ENCODE results near the gene PPIL3.

Gene PPIL3

DNA sequence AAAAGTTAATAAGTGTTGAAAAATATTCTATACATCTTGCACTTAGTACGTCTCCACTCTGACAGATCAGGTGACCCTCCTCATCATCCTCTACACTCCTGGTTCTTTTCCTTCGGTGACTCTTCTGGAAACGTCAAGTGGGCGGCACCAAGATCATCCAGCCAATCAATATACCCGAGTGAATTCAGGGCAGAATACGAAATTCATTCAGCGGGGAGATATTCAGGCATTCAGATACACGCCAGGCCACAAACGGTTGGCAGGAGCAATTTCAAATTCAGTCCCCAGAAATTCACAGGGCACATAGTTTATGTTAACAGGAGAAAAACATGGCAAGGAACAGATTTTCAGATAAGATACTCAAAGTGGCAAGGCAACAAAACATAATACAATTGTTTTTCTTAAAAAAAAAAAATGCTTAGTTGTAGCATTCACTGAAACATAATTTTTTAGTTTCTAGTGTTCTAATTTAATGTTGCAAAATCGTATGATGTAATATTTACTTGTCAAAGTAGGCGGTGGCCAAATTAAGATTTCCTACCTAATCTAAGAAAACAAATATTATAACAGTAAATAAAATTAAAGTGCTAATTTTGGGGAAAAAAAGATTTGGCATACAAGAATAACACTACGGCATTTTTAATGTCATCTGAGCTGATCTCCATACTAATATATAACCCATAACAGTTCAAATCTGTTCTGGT lies 28.6 kb downstream of the PPIL3 start:
- DNase-seq (ENCODE audit: low read depth), result no peak

DNA sequence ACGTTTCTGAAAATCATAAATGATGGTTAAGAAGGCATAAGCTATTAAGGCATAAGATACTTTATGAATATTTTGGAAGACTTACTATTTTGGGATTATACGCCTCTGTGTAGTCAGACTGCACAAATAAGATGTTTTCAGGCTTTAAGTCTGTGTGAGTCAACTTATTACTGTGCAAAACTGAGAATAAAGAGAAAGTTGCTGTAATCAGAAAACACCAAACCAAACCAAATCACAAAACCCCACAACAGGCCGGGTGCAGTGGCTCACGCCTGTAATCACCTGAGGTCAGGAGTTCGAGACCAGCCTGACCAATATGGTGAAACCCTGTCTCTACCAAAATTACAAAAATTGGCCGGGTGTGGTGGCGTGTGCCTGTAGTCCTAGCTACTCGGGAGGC lies 32.1 kb downstream of the PPIL3 start:
- DNase-seq (ENCODE audit: low read depth), result no peak

DNA sequence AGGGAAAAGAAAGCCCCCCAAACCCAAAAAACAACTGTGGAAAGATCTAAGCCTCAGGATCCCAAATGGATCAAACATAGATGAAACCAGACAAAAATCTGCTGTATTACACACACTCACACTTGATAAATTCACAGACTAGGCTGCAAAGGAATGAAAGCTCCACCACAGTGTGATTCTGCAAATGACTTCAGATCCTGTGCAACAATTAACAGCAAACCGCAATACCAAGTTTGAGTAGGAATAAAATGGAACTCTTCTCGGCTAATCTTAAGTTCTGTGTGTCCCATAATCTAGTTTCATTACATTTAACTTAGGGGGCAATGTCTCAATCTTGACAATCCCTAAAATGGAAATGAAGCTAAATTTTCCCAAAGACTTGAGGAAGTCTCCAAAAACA lies 36.3 kb downstream of the PPIL3 start:
- no peak for DNase-seq (ENCODE audit: low read depth)

DNA sequence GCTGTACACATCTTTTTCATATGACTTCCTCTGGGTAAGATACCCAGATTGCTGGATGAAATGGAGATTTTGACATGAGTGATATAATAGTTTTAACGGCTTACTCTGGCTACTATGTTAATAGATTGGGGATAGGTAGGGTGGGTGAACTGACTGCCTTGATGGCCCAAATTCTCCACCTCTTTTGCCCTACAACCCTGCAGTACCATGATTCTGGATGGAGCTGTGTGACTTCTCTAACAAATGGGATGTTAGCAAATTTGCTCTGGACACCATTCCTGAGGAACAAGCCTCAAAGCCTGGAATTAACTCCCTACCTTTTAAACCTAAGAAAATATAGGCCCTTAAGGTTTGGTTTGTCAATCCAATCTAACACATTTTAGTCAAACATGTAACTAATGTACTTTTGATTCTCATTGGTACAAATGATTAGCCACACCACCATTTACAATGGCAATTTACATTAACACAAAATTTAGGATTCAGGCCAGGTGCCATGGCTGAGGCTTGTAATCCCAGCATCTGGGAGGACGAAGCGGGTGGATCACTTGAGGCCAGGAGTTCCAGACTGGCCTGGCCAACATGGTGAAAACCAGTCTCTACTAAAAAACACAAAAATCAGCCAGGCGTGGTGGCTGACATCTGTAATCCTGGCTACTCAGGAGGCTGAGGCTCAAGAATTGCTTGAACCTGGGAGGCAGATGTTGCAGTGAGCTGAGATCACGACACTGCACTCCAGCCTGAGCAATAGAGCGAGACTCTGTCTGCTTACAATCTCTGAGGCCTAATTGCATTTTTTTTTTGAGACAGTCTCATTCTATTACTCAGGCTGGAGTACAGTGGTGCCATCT lies 37.3 kb downstream of the PPIL3 start:
- DNase-seq (ENCODE audit: low read depth), result no peak

DNA sequence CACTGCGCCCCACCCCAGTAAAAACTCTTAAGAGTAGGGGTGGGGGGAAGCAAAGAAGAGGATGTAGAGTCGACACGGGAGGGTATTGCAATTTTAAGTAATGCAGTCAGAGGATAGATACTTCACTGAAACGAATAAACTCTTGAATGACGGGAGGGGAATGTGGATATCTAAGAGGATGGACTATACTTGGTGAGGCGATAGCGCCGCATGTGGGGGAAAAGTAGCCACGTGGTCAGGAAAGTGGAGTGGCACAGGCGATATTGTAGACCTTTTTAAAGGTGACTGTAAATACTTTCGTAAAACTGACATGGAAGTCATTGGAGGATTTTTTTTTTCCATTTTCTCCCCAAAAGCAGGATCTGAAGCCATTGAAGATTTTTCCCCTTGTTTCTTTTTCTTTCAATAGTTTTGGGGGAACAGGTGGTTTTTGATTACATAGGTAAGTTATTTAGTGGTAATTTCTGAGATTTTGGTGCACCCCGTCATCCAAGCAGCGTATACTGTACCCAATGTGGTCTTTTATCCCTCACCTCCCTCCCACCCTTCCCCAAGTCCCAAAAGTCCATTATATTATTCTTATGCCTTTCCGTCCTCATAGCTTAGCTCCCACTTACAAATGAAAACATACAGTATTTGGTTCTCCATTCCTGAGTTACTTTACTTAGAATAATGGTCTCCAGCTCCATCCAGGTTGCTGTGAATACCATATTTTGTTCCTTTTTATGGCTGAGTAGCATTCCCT lies 38.2 kb downstream of the PPIL3 start:
- DNase-seq (ENCODE audit: low read depth), result no peak

DNA sequence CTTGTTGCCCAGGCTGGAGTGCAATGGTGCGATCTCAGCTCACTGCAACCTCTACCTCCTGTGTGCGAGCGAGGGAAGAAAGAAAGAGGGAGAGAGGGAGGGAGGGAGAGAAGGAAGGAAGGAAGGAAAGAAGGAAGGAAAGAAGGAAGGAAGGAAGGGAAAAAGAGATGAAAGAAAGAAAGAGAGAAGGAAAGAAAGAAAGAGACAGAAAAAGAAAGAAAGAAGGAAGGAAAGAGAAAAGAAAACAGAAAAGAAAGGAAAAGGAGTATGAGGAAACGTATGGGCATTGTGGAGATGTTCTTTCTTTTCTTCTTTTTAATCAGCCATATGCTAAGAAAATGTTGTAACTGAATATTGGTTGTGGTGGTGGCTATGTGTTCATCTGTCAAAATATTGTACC lies 40.9 kb downstream of the PPIL3 start:
- DNase-seq (ENCODE audit: low read depth), result no peak

DNA sequence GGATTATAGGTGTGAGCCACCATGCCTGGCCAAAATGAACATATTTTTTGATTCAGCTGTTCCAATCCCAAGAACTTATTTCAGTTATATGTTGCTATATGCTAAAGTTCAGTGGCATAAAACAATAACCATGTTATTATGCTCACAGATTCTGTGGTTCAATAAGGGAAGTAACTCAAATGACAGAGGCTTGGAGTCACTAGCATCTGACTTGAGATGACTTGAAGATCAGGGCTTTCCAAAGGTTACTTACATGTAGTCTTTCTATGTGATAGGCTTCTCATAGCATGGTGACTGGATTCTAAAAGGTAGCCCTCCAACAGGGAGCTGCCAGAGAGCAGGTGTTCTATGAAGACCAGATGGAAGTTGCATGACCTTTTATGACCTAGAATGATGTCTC lies 41.6 kb downstream of the PPIL3 start:
- no peak for DNase-seq (ENCODE audit: low read depth)

DNA sequence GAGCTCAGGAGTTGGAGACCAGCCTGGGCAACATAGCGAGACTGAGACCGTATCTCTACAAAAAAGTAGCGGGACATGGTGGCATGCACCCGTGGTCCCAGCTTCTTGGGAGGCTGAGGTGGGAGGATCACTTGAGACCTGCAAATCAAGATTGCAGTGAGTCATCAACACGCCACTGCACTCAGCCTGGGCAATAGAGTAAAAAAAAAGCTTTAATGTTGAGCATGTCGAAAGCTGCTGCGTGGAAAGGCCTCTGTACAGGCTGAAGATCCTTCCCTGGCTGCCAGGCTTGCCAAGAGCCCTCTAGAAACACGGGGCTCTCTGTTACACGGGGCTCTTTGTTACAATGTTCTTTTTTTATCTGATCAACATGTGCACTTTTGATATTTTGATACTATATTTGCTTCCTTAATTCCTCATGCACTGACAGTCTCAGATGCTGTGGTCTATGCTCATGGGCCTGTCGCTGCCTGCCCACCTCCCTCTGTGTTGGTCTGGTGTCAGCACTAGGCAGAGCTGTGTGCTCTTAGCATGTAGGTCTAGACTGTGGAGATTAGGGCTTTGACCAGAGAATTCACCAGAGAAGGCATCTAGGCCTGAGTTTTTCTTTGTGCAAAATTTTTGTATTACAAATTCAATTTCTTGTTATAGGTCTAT lies 43.1 kb downstream of the PPIL3 start:
- DNase-seq (ENCODE audit: low read depth), result no peak

DNA sequence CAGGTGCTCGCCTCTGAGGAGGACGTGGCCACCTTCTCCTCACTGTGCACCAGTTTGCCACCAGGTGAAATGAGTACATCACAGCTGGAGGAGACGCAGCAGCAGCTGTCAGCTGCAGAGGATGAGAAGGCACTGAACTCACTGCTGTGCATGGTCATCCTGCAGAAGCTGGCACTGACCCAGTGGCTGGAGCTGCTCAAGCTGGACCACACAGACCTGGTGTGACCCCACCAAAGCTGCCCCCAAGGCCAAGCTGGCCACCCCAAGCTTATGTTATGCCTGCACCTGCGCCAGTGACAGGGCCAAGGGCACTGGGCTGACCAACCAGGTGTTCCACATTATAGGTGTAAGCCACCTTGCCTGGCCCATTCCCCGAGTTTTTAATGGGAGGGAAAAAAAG lies 43.7 kb downstream of the PPIL3 start:
- no peak for DNase-seq (ENCODE audit: low read depth)

- DNase-seq (ENCODE audit: low read depth), result no peak
Measured at GRCh38 chr2:200843993-200844948, 44.6 kb downstream of the PPIL3 start.

DNA sequence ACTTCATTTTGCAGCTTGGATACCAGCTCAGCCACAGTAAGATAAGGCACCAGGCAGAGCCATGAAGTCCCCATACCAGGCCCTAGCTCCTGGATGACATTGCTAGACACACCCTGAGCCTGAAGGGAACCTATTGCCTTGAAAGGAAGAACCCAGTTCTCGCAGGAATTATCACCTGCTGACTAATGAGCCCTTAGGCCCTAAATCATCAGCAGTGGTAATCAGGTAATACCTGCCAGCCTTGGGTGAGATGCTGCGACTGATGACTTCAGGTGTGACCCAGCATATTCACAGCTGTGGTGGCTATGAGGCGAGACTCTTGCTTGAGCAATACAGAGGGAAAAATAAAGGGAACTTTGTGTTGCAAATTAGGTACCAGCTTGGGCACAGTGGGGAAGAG lies 49.4 kb downstream of the PPIL3 start:
- DNase-seq (ENCODE audit: low read depth), result no peak

DNA sequence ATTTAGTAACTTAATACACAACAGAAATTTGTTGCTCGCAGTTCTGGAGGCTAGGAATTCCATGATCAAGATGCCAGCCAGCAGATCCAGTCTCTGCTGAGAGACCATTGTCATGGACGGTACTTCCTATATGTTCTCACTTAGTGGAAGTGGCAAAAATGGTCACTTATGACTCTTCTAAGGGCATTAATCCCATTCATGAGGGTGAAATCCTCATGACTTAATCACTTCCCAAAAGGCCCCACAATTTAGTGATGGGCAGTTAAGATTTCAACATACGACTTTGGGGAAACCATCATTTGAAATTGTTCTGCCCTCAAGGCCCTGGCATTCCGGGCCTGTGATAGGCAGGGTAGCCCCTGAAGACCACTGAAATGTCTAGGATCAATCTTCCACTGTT lies 54.2 kb downstream of the PPIL3 start:
- DNase-seq (ENCODE audit: low read depth), result no peak

DNA sequence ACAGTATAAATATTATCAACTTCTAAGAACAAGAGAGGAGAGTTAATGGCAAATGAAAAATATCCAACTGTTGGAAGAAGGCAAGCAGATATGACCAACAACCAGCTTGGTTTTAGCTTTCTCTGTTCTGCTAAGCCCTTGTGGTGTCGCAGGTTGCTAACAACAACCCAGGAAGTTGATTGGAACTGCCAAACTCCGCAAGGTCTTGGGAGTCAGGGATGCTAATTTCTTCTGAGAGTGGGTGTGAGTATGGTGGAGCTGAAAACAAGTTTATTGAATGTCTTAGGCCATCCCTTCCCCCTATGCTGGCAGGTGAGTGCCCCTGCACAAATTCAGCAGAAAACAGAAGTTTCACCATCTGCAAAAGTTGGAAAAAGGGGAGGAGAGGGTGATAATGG lies 59.6 kb downstream of the PPIL3 start:
- no peak for DNase-seq (ENCODE audit: low read depth)

DNA sequence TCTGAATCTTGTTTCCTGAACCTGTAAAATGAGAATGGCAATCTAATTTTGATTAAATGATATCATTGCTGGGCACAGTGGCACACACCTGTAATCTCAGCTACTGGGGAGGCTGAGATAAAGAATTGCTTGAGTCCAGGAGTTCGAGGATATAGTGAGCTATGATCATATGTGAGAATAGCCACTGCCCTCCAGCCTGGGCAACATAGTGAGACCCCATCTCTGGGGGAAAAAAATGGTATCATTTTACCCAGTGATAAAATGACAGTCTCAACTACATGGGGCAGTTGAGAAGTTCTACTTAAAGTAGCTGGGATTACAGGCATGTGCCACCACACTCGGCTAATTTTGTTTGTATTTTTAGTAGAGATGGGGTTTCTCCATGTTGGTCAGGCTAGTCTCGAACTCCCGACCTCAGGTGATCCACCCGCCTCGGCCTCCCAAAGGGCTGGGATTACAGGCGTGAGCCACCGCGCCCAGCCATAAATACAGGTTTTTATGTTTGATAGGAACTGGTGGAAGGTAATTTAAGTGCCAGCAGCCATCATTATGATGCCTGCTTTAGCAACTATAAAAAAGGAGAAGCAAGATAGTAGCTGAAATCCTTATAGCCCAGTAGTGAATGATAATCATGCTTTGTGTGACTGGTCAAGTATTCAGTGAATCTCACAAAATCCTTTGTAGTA lies 60.2 kb downstream of the PPIL3 start:
- no peak for DNase-seq (ENCODE audit: low read depth)

DNA sequence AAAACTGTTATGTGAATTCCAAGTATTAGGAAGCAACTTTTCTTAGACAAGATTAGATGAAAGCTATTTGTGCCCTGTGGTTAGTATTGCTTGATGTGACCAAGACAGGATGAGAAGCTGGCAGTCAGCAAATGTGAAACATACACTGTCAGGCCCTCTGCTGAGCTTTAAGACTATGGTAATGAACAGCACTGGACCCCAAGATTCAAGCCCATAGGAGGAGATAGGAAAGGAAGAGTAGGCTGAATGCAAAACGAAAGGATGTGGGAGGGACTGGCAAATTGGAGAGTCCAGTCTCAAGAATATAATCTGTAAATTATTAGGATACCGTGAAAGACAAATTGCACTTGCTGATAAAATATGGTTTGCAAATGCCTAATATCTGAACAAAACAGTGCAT lies 60.8 kb downstream of the PPIL3 start:
- no peak for DNase-seq (ENCODE audit: low read depth)

DNA sequence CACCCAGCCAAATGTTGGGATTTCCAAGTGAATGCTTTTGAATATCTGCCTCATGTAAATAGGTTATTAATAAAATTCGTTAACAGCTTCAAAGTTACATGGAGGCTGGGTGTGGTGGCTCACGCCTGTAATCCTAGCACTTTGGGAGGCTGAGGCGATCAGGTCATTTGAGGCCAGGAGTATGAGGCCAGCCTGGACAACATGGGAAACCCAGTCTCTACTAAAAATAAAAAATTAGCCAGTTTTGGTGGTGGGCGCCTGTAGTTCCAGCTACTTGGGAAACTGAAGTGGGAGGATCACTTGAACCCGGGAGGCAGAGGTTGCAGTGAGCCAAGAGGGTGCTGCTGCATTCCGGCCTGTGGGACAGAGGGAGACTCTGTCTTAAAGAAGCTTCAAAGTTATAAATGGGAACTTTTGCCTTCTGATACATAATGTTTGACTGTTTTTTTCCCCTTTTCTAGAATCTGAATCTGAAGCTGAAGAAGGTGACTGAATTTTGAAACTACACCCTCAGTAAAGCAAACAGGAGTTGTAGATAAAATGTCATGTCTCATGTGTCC lies 67.1 kb downstream of the PPIL3 start:
- DNase-seq (ENCODE audit: low read depth), result no peak

Data from HS-27A (cell line).